Measurements from ENCODE around the gene NCKAP5.

NCKAP5 gene

GRCh38 chr2:133377021-133377481, 191.2 kb downstream of the NCKAP5 start:
- no peak for DNase-seq

- DNase-seq = no peak
These were observed 193.5 kb downstream of the NCKAP5 start for GRCh38 chr2:133374781-133375180.

- no peak for DNase-seq
These were observed 197.0 kb downstream of the NCKAP5 start for GRCh38 chr2:133371286-133371685.

- no peak for DNase-seq
These were observed 198.2 kb downstream of the NCKAP5 start for GRCh38 chr2:133369901-133370658.

GRCh38 chr2:133365117-133365516, 203.1 kb downstream of the NCKAP5 start:
- DNase-seq = no peak

GRCh38 chr2:133364636-133365035, 203.6 kb downstream of the NCKAP5 start:
- DNase-seq = no peak

GRCh38 chr2:133363884-133364283, 204.4 kb downstream of the NCKAP5 start:
- DNase-seq = no peak

- no peak for DNase-seq
These were observed 206.2 kb downstream of the NCKAP5 start for GRCh38 chr2:133362061-133362476.

GRCh38 chr2:133360882-133361281, 207.4 kb downstream of the NCKAP5 start:
- DNase-seq = no peak

GRCh38 chr2:133360190-133360589, 208.1 kb downstream of the NCKAP5 start:
- DNase-seq = no peak

GRCh38 chr2:133352719-133353118, 215.5 kb downstream of the NCKAP5 start:
- DNase-seq = no peak

- no peak for DNase-seq
These were observed 221.6 kb downstream of the NCKAP5 start for GRCh38 chr2:133346654-133347053.

- DNase-seq = no peak
These were observed 222.6 kb downstream of the NCKAP5 start for GRCh38 chr2:133345638-133346037.

- DNase-seq = no peak
These were observed 223.4 kb downstream of the NCKAP5 start for GRCh38 chr2:133344849-133345248.

GRCh38 chr2:133343018-133343352, 225.3 kb downstream of the NCKAP5 start:
- DNase-seq = no peak

- no peak for DNase-seq
These were observed 225.8 kb downstream of the NCKAP5 start for GRCh38 chr2:133342286-133343017.

GRCh38 chr2:133341575-133341974, 226.7 kb downstream of the NCKAP5 start:
- DNase-seq = no peak

GRCh38 chr2:133338224-133338623, 230.0 kb downstream of the NCKAP5 start:
- no peak for DNase-seq

- DNase-seq = no peak
These were observed 233.3 kb downstream of the NCKAP5 start for GRCh38 chr2:133334923-133335322.

- DNase-seq = no peak
These were observed 235.1 kb downstream of the NCKAP5 start for GRCh38 chr2:133333181-133333580.

GRCh38 chr2:133331436-133331835, 236.8 kb downstream of the NCKAP5 start:
- no peak for DNase-seq

- no peak for DNase-seq
These were observed 241.4 kb downstream of the NCKAP5 start for GRCh38 chr2:133326652-133327397.

GRCh38 chr2:133324150-133324561, 244.1 kb downstream of the NCKAP5 start:
- DNase-seq = no peak

- no peak for DNase-seq
These were observed 245.4 kb downstream of the NCKAP5 start for GRCh38 chr2:133322909-133323308.
